HCT116 (cell line): ENCODE measurements around the gene ALG8. TPM values are rescaled to one million over a fixed set of nuclear protein-coding genes. Genes with fewer than 3 reads are reported as not detected.

Experiments used
- ATAC-seq: fragments of 200-7000 bp; cut with Tn5 transposase; 2 replicates; pipeline ENCODE4 v1.9.1; 2020; ENCODE audit warnings: mild to moderate bottlenecking, moderate library complexity
- BruUV-seq: library from RNA; stranded (reverse); fragments of 400-500 nt; replicated peaks from 2 replicates; lab custom pipeline; 2021; lab: Mats Ljungman, UMichigan
- CTCF ChIA-PET: fragments of 300-600 bp; sonication (Branson Sonifier 250); formaldehyde crosslinking; loops from one replicate; lab custom pipeline; 2021; ENCODE audit warnings: antibody characterized with exemption; lab: Charles Lee
- POLR2A ChIA-PET: fragments of 300-600, 350-600 bp; sonication (Branson Sonifier 250); formaldehyde crosslinking; loops from one replicate; lab custom pipeline; 2021; ENCODE audit warnings: antibody characterized with exemption; lab: Charles Lee
- RAD21 ChIA-PET, 2 experiments: fragments of 300-600 bp; sonication (Branson Sonifier 250); formaldehyde crosslinking; loops; one replicate each; lab custom pipeline; 2023; ENCODE audit warnings: low total read pairs in 2 of 2; ENCODE audit not compliant: uncharacterized antibody in 2 of 2, unreplicated experiment in 2 of 2, low non-redundant PET in 1 of 2; lab: Charles Lee
- DNase-seq: peaks from one replicate; pipeline ENCODE4 v3.0.0-alpha.2; 2010; ENCODE audit warnings: low read depth, low spot score
- H2AFZ ChIP-seq: fragments of 200-600 bp; shearing (Covaris generic), sonication (generic); 2 replicates; pipeline ENCODE4 v1.6.1; 2017; ENCODE audit warnings: low read depth, mixed run types, mixed read lengths, antibody characterized with exemption, low read length; ENCODE audit not compliant: poor library complexity, severe bottlenecking
- H3K27ac ChIP-seq: 2 replicates; pipeline ENCODE4 v1.5.1; 2012; ENCODE audit warnings: low read depth, low read length
- H3K27me3 ChIP-seq: fragments of 200-600 bp; sonication (generic); 2 replicates; pipeline ENCODE4 v1.6.1; 2016; ENCODE audit warnings: mixed run types, low read length, mixed read lengths; ENCODE audit not compliant: insufficient read depth
- H3K36me3 ChIP-seq, 2 experiments: fragments of 200-500 bp in 1 of 2; fragments of 200-600 bp in 1 of 2; sonication (Bioruptor generic) in 1 of 2; sonication (generic) in 1 of 2; 2 replicates each; pipeline versions ENCODE4 v1.5.1 to v1.6.1; 2014 to 2016; ENCODE audit warnings: low read length in 2 of 2, inconsistent platforms in 1 of 2, mixed read lengths in 1 of 2, mixed run types in 1 of 2; ENCODE audit not compliant: insufficient read depth in 2 of 2, control insufficient read depth in 1 of 2
- H3K4me1 ChIP-seq, 2 experiments: fragments of 200-600 bp in 1 of 2; sonication (generic) in 1 of 2; 2 replicates each; pipeline versions ENCODE4 v1.5.1 to v1.6.1; 2012 to 2017; ENCODE audit warnings: low read length in 2 of 2, inconsistent platforms in 1 of 2, mild to moderate bottlenecking in 1 of 2, mixed read lengths in 1 of 2, mixed run types in 1 of 2, moderate library complexity in 1 of 2; ENCODE audit not compliant: insufficient read depth in 2 of 2, control insufficient read depth in 1 of 2
- H3K4me2 ChIP-seq: fragments of 200-600 bp; sonication (generic); 2 replicates; pipeline ENCODE4 v1.6.1; 2017; ENCODE audit warnings: mixed run types, low read length, mixed read lengths
- H3K4me3 ChIP-seq, 2 experiments: fragments of 200-600 bp in 1 of 2; sonication (generic) in 1 of 2; replicated peaks in 1 of 2; 2 replicates each; pipeline ENCODE4 v1.5.1; 2011 to 2016; ENCODE audit warnings: low read length in 2 of 2, control low read depth in 1 of 2, low read depth in 1 of 2, mild to moderate bottlenecking in 1 of 2, mixed read lengths in 1 of 2, mixed run types in 1 of 2
- H3K79me2 ChIP-seq: fragments of 200-600 bp; sonication (generic); 2 replicates; pipeline ENCODE4 v1.6.1; 2017; ENCODE audit warnings: mild to moderate bottlenecking, mixed run types, low read length, moderate library complexity, mixed read lengths; ENCODE audit not compliant: insufficient read depth
- H3K9ac ChIP-seq: fragments of 200-600 bp; sonication (generic); 2 replicates; pipeline ENCODE4 v1.6.1; 2016; ENCODE audit warnings: low read length, mixed read lengths
- H3K9me2 ChIP-seq: fragments of 200-600 bp; sonication (generic), shearing (Covaris generic); 2 replicates; pipeline ENCODE4 v1.6.1; 2017; ENCODE audit warnings: mixed run types, mild to moderate bottlenecking, moderate library complexity; ENCODE audit not compliant: insufficient read depth
- H3K9me3 ChIP-seq, 2 experiments: fragments of 200-500 bp in 1 of 2; fragments of 200-600 bp in 1 of 2; sonication (Bioruptor generic) in 1 of 2; sonication (generic) in 1 of 2; 2 replicates each; pipeline ENCODE4 v1.6.1; 2014 to 2017; ENCODE audit warnings: low read length in 2 of 2, mixed read lengths in 2 of 2, inconsistent platforms in 1 of 2, low read depth in 1 of 2, mild to moderate bottlenecking in 1 of 2, mixed run types in 1 of 2, moderate library complexity in 1 of 2; ENCODE audit not compliant: control insufficient read depth in 1 of 2, insufficient read depth in 1 of 2
- H4K20me1 ChIP-seq: fragments of 200-600 bp; sonication (generic), shearing (Covaris generic); 2 replicates; pipeline ENCODE4 v1.6.1; 2017; ENCODE audit warnings: mixed run types, mild to moderate bottlenecking, moderate library complexity; ENCODE audit not compliant: insufficient read depth
- CBX3 ChIP-seq: IDR thresholded peaks from 2 replicates; pipeline ENCODE4 v1.6.1; 2012; ENCODE audit warnings: low read depth
- CEBPB ChIP-seq: IDR thresholded peaks from 2 replicates; pipeline ENCODE4 v1.6.1; 2012; ENCODE audit warnings: low read depth
- ELF1 ChIP-seq: IDR thresholded peaks from 2 replicates; pipeline ENCODE4 v1.6.1; 2012; ENCODE audit warnings: low read depth, borderline replicate concordance
- EZH2phosphoT487 ChIP-seq: fragments of 200-600 bp; IDR thresholded peaks from 2 replicates; pipeline ENCODE4 v1.6.1; 2018; ENCODE audit warnings: antibody characterized with exemption, borderline replicate concordance
- POLR2A ChIP-seq: IDR thresholded peaks from 2 replicates; pipeline ENCODE4 v1.7.0; 2011; ENCODE audit warnings: borderline replicate concordance; ENCODE audit not compliant: insufficient read depth, insufficient read length; ENCODE audit errors: extremely low read depth
- RAD21 ChIP-seq: IDR thresholded peaks from 2 replicates; pipeline ENCODE4 v1.6.1; 2012; ENCODE audit warnings: low read depth, mild to moderate bottlenecking
- TCF7L2 ChIP-seq: IDR thresholded peaks from 2 replicates; pipeline ENCODE4 v1.7.0; 2011; ENCODE audit warnings: borderline replicate concordance, inconsistent platforms; ENCODE audit not compliant: insufficient read depth, insufficient read length; ENCODE audit errors: extremely low read depth
- intact Hi-C: fragments of 100-400 bp; cut with micrococcal nuclease; formaldehyde crosslinking; loops from 2 replicates; pipeline ENCODE4 v1.10.0; 2022
- total RNA-seq: library from RNA; stranded (reverse); gene quantifications from one replicate; pipeline ENCODE4 v1.2.1, GENCODE V29; 2021; ENCODE audit not compliant: unreplicated experiment
- TF ChIP-seq, protein P1 (sequence below), 3 experiments: fragments of 200-600 bp in 1 of 3; sonication (generic) in 1 of 3; IDR thresholded peaks in 2 of 3; conservative IDR thresholded peaks in 1 of 3; 2 replicates each; pipeline ENCODE4 v1.5.1; 2012 to 2017; ENCODE audit warnings: low read depth in 2 of 3, low read length in 2 of 3, antibody characterized with exemption in 1 of 3, borderline replicate concordance in 1 of 3, control low read depth in 1 of 3, mild to moderate bottlenecking in 1 of 3, mixed read lengths in 1 of 3, mixed run types in 1 of 3, moderate library complexity in 1 of 3; ENCODE audit not compliant: insufficient read depth in 1 of 3
- TF ChIP-seq, protein P2 (sequence below): IDR thresholded peaks from 2 replicates; pipeline ENCODE4 v1.6.1; 2012; ENCODE audit warnings: low read depth

ALG8 gene
- total RNA-seq, 1 experiment from 2014 or later = 50.1 TPM

DNA sequence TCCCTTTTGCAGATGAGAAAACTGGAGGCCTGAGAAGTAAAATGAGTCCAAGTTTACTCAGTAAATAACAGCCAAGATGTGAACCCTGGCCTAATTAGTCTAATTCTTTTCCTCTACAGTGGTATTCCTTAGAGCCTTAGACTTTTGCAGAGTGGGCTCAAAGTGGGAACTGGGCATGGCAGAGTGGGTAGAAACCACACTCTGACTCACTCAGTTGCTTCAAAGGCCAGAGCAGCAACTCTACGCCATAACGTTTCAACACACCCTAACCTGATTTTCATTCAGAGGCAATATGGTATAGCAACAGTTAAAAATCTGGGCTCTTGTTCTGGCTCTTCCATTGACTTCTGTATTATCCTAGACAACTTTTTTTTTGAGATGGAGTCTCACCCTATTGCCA, 73.0 kb downstream of the ALG8 start:
- intact Hi-C loops = no loop called here
- ATAC-seq (no peak), DNase-seq (no peak)
- POLR2A ChIA-PET = no interaction called here
- Histone ChIP-seq H3K4me3 (no peak overlapping the region), H3K9ac (no peak overlapping the region), H3K79me2 (peaks cover 9% of the 10 kb centered on the region), H2AFZ (no peak overlapping the region), H3K27me3 (no peaks in the 10 kb centered on the region), H3K27ac (no peak overlapping the region), H3K9me3 (no peaks in the 10 kb centered on the region), H3K4me1 (no peaks in the 10 kb centered on the region), H4K20me1 (no peaks in the 10 kb centered on the region), H3K9me2 (no peaks in the 10 kb centered on the region), H3K4me2 (no peak overlapping the region), H3K36me3 (peaks cover 7 to 10% of the 10 kb centered on the region in 2 experiments; a peak in 2 of 4 replicates)
- CTCF ChIA-PET = no interaction called here
- no TSS peak for BruUV-seq
- RAD21 ChIA-PET = no interaction called here
- TF ChIP-seq CEBPB (no peak), RAD21 (no peak), CBX3 (no peak), ELF1 (no peak), EZH2phosphoT487 (no peak), POLR2A (no peak), TCF7L2 (no peak)
- TF ChIP-seq, protein P1, sequence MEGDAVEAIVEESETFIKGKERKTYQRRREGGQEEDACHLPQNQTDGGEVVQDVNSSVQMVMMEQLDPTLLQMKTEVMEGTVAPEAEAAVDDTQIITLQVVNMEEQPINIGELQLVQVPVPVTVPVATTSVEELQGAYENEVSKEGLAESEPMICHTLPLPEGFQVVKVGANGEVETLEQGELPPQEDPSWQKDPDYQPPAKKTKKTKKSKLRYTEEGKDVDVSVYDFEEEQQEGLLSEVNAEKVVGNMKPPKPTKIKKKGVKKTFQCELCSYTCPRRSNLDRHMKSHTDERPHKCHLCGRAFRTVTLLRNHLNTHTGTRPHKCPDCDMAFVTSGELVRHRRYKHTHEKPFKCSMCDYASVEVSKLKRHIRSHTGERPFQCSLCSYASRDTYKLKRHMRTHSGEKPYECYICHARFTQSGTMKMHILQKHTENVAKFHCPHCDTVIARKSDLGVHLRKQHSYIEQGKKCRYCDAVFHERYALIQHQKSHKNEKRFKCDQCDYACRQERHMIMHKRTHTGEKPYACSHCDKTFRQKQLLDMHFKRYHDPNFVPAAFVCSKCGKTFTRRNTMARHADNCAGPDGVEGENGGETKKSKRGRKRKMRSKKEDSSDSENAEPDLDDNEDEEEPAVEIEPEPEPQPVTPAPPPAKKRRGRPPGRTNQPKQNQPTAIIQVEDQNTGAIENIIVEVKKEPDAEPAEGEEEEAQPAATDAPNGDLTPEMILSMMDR (IDR thresholded peaks at IDR 0.05 in 2 of 3, conservative IDR thresholded peaks at IDR 0.05 in 1 of 3; ENCODE audit: borderline replicate concordance in 1 of 3, insufficient read depth in 1 of 3, low read depth in 2 of 3, low read length in 2 of 3) = no peak
- TF ChIP-seq, protein P2, sequence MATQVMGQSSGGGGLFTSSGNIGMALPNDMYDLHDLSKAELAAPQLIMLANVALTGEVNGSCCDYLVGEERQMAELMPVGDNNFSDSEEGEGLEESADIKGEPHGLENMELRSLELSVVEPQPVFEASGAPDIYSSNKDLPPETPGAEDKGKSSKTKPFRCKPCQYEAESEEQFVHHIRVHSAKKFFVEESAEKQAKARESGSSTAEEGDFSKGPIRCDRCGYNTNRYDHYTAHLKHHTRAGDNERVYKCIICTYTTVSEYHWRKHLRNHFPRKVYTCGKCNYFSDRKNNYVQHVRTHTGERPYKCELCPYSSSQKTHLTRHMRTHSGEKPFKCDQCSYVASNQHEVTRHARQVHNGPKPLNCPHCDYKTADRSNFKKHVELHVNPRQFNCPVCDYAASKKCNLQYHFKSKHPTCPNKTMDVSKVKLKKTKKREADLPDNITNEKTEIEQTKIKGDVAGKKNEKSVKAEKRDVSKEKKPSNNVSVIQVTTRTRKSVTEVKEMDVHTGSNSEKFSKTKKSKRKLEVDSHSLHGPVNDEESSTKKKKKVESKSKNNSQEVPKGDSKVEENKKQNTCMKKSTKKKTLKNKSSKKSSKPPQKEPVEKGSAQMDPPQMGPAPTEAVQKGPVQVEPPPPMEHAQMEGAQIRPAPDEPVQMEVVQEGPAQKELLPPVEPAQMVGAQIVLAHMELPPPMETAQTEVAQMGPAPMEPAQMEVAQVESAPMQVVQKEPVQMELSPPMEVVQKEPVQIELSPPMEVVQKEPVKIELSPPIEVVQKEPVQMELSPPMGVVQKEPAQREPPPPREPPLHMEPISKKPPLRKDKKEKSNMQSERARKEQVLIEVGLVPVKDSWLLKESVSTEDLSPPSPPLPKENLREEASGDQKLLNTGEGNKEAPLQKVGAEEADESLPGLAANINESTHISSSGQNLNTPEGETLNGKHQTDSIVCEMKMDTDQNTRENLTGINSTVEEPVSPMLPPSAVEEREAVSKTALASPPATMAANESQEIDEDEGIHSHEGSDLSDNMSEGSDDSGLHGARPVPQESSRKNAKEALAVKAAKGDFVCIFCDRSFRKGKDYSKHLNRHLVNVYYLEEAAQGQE = no peak
